ENCODE data around the gene TRIM8.

TRIM8 gene

GRCh38 chr10:102660888-102661657 lies 16.8 kb downstream of the TRIM8 start:
- TF ChIP-seq NFIC (IDR thresholded peaks at IDR 0.05) (no peak), TAF1 (IDR thresholded peaks at IDR 0.05; ENCODE audit: low read depth) (no peak), ZBTB7A (IDR thresholded peaks at IDR 0.05; ENCODE audit: low read depth) (no peak), MAX (IDR thresholded peaks at IDR 0.05) (no peak), REST (IDR thresholded peaks at IDR 0.05; ENCODE audit: low read depth) (no peak), CREB1 (IDR thresholded peaks at IDR 0.05; ENCODE audit: low read depth) (no peak), EP300 (IDR thresholded peaks at IDR 0.05; ENCODE audit: borderline replicate concordance) (no peak), TEAD4 (IDR thresholded peaks at IDR 0.05) (no peak), TCF12 (IDR thresholded peaks at IDR 0.05; ENCODE audit: low read depth) (no peak), FOXM1 (IDR thresholded peaks at IDR 0.05; ENCODE audit: borderline replicate concordance, low read depth) (no peak), CEBPB (IDR thresholded peaks at IDR 0.05) (no peak), EGR1 (IDR thresholded peaks at IDR 0.05) (no peak), USF1 (IDR thresholded peaks at IDR 0.05) (no peak), YY1 (IDR thresholded peaks at IDR 0.05; ENCODE audit: low read depth) (no peak), RAD21 (IDR thresholded peaks at IDR 0.05; ENCODE audit: low read depth) (no peak)

DNA sequence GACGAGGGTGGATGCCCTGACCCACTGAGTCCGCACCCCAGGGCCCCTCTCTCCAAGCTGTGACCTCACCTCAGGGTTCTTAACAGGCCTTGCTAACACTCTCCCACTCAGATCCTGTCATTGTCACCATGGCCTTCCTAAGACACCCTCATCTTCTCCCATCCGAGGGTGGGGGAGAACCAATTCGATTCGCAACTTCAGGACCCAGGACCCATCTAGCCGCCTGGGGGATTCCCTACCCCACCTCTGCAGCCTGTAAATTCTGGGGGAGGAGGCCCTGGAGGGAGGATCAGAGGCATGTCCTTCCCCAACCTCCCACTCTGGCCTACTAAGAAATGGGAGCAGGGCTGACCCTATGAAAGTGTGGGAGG lies 17.4 kb downstream of the TRIM8 start:
- no peak for TF ChIP-seq FOXM1 (IDR thresholded peaks at IDR 0.05; ENCODE audit: borderline replicate concordance, low read depth)
- no peak for TF ChIP-seq TCF12 (IDR thresholded peaks at IDR 0.05; ENCODE audit: low read depth)
- no peak for TF ChIP-seq TAF1 (IDR thresholded peaks at IDR 0.05; ENCODE audit: low read depth)
- TF ChIP-seq RAD21 (IDR thresholded peaks at IDR 0.05; ENCODE audit: low read depth) = no peak
- TF ChIP-seq REST (IDR thresholded peaks at IDR 0.05; ENCODE audit: low read depth) = no peak
- no peak for TF ChIP-seq NFIC (IDR thresholded peaks at IDR 0.05)
- TF ChIP-seq YY1 (IDR thresholded peaks at IDR 0.05; ENCODE audit: low read depth) = no peak
- no peak for TF ChIP-seq CEBPB (IDR thresholded peaks at IDR 0.05)
- TF ChIP-seq ZBTB7A (IDR thresholded peaks at IDR 0.05; ENCODE audit: low read depth) = no peak

- TF ChIP-seq NFIC (IDR thresholded peaks at IDR 0.05) = no peak
- no peak for TF ChIP-seq TAF1 (IDR thresholded peaks at IDR 0.05; ENCODE audit: low read depth)
- TF ChIP-seq FOXM1 (IDR thresholded peaks at IDR 0.05; ENCODE audit: borderline replicate concordance, low read depth) = no peak
- TF ChIP-seq CREB1 (IDR thresholded peaks at IDR 0.05; ENCODE audit: low read depth) = no peak
- no peak for TF ChIP-seq CEBPB (IDR thresholded peaks at IDR 0.05)
- no peak for TF ChIP-seq TCF12 (IDR thresholded peaks at IDR 0.05; ENCODE audit: low read depth)
- no peak for TF ChIP-seq EGR1 (IDR thresholded peaks at IDR 0.05)
- TF ChIP-seq EP300 (IDR thresholded peaks at IDR 0.05; ENCODE audit: borderline replicate concordance) = no peak
- no peak for TF ChIP-seq REST (IDR thresholded peaks at IDR 0.05; ENCODE audit: low read depth)
- TF ChIP-seq YY1 (IDR thresholded peaks at IDR 0.05; ENCODE audit: low read depth) = no peak
- no peak for TF ChIP-seq ZBTB7A (IDR thresholded peaks at IDR 0.05; ENCODE audit: low read depth)
- TF ChIP-seq MAX (IDR thresholded peaks at IDR 0.05) = no peak
Measured at GRCh38 chr10:102665904-102666509, 21.7 kb downstream of the TRIM8 start.

GRCh38 chr10:102668326-102669107 lies 24.2 kb downstream of the TRIM8 start:
- no peak for TF ChIP-seq REST (IDR thresholded peaks at IDR 0.05; ENCODE audit: low read depth)
- no peak for TF ChIP-seq TCF12 (IDR thresholded peaks at IDR 0.05; ENCODE audit: low read depth)
- no peak for TF ChIP-seq ZBTB7A (IDR thresholded peaks at IDR 0.05; ENCODE audit: low read depth)
- no peak for TF ChIP-seq FOXM1 (IDR thresholded peaks at IDR 0.05; ENCODE audit: borderline replicate concordance, low read depth)
- TF ChIP-seq MAX (IDR thresholded peaks at IDR 0.05) = no peak
- TF ChIP-seq USF1 (IDR thresholded peaks at IDR 0.05) = no peak
- no peak for TF ChIP-seq NFIC (IDR thresholded peaks at IDR 0.05)
- TF ChIP-seq CREB1 (IDR thresholded peaks at IDR 0.05; ENCODE audit: low read depth) = no peak
- TF ChIP-seq YY1 (IDR thresholded peaks at IDR 0.05; ENCODE audit: low read depth) = no peak
- TF ChIP-seq EP300 (IDR thresholded peaks at IDR 0.05; ENCODE audit: borderline replicate concordance) = no peak
- TF ChIP-seq CEBPB (IDR thresholded peaks at IDR 0.05) = no peak
- no peak for TF ChIP-seq EGR1 (IDR thresholded peaks at IDR 0.05)
